ENCODE results near the gene NYNRIN.

DNA sequence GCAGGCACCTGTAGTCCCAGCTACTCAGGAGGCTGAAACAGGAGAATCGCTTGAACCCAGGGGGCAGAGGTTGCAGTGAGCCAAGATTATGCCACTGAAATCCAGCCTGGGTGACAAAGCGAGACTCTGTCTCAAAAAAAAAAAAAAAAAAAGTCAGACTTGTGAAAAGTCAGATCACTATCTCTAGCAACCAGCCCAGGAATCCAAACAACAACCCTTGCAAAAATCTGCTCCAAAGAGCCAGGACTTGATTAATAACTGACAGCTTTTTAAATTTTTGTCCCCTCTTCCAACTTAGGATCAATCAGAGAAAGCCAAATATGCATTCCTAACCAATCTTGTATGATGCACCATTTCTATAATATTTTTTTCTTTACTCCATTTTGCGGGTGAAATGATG lies 38.5 kb upstream of the NYNRIN start:
- no peak for TF ChIP-seq CTCF (IDR thresholded peaks at IDR 0.05 in 2 of 3, conservative IDR thresholded peaks at IDR 0.05 in 1 of 3; ENCODE audit: borderline replicate concordance in 1 of 3, insufficient read depth in 1 of 3, low read depth in 2 of 3, low read length in 2 of 3)
- no peak for TF ChIP-seq POLR2AphosphoS5 (IDR thresholded peaks at IDR 0.05; ENCODE audit: low read depth, low read length)
- no peak for TF ChIP-seq FOSL1 (IDR thresholded peaks at IDR 0.05; ENCODE audit: low read depth)
- no peak for TF ChIP-seq ZFX (IDR thresholded peaks at IDR 0.05)
- TF ChIP-seq POLR2A (IDR thresholded peaks at IDR 0.05; ENCODE audit: borderline replicate concordance, extremely low read depth, insufficient read depth, insufficient read length), result no peak
- no peak for TF ChIP-seq JUND (IDR thresholded peaks at IDR 0.05)
- no peak for TF ChIP-seq TCF7L2 (IDR thresholded peaks at IDR 0.05; ENCODE audit: borderline replicate concordance, extremely low read depth, insufficient read depth, insufficient read length)
- no peak for TF ChIP-seq CBX3 (IDR thresholded peaks at IDR 0.05; ENCODE audit: low read depth)
- no peak for TF ChIP-seq EZH2 (IDR thresholded peaks at IDR 0.05)
- no peak for TF ChIP-seq RAD21 (IDR thresholded peaks at IDR 0.05; ENCODE audit: low read depth)
- TF ChIP-seq SP1 (IDR thresholded peaks at IDR 0.05; ENCODE audit: low read depth), result no peak
- TF ChIP-seq EGR1 (IDR thresholded peaks at IDR 0.05; ENCODE audit: low read depth), result no peak
- TF ChIP-seq SRF (IDR thresholded peaks at IDR 0.05; ENCODE audit: low read depth), result no peak

Measured in HCT116 (cell line).